ENCODE data around the gene SMCO4. TPM values are rescaled to one million over a fixed set of nuclear protein-coding genes. Genes with fewer than 3 reads are reported as not detected.
A peak's percentile ranks its signal among the peaks of the same experiment; 100 is the strongest.
"Not testable (repeated sequence)": the region's sequence is repeated elsewhere in the genome, so short reads cannot be mapped to it uniquely, and the experiment has no call there.

Gene SMCO4, protein sequence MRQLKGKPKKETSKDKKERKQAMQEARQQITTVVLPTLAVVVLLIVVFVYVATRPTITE
- total RNA-seq, result 10 to 100 TPM in 2 of 4 donors, 1 to 10 TPM in 2; 3.1 to 18.1 (median 10.2) TPM

DNA sequence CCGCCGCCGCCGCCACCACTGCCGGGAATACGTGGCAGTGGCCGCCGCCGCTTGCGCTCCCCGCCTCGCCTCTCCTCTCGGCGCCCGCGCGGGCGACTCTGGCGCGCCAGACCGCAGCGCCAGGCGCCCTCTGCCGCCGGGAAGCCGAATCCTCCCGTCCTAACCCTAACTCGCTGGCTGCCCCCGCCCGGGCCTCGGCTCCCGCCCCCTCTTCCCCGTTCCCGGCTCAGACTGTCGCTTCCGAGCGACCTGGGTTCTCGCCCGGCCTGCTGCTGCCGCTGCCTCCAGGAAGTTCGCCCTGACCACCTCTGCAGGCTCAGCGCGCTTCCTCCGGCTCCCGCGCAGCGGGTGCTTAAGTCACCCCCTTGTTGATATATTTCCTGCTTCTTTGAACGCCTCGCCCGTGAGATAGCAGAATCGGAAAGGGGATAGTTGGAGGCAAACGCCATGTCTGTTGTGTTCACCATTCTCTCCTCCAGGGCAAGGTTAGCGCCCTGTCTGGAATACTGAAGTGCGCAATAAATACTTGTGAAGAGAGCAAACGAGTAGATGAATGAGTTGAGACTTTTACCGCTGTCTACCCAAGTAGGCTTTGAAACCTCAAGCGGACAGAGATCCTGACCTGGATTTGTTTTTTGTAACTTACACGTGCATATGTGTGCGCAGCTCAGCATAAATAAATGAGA lies at the start of gene SMCO4:
Gene SMCO4, minus strand, starts transcription at position 100 of the 686 bp plus-strand sequence. CDS start 64,202 bp downstream, outside the sequence.
- Histone ChIP-seq H3K4me1 (peaks cover 13% of the 10 kb centered on the region in 2 donors), H3K27me3 (no peaks in the 10 kb centered on the region), H3K4me3 (peak within 1 kb of the TSS; percentile 64 to 85 (median 72))

DNA sequence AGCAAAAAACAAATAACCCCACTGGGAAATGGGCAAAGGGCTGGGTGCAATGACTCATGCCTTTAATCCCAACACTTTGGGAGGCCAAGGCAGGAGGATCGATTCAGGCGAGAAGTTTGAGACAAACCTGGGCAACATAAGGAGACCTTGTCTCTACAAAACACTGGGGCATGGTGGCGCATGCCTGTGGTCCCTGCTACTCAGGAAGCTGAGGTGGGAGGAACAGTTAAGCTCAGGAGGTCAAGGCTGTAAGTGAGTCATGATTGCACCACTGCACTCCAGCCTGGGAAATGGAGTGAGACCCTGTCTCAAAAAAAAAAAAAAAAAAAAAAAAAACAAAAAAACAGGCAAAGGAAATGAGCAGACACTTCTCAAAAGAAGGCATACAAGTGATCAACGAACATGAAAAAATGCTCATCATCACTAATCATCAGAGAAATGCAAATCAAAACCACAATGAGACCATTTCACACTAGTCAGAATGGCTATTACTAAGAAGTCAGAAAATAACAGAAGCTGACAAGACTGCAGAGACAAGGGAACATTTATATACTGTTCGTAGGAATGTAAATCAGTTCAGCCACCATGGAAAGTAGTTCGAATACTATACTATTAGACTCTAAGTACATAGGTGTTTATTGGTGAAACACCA lies 48.2 kb upstream of the SMCO4 start:
- no peaks in the 10 kb centered on the region for H3K36me3 ChIP-seq
- no peak for DNase-seq
- TF ChIP-seq POLR2A (IDR thresholded peaks at IDR 0.05), result no peak
- TF ChIP-seq, protein P1, sequence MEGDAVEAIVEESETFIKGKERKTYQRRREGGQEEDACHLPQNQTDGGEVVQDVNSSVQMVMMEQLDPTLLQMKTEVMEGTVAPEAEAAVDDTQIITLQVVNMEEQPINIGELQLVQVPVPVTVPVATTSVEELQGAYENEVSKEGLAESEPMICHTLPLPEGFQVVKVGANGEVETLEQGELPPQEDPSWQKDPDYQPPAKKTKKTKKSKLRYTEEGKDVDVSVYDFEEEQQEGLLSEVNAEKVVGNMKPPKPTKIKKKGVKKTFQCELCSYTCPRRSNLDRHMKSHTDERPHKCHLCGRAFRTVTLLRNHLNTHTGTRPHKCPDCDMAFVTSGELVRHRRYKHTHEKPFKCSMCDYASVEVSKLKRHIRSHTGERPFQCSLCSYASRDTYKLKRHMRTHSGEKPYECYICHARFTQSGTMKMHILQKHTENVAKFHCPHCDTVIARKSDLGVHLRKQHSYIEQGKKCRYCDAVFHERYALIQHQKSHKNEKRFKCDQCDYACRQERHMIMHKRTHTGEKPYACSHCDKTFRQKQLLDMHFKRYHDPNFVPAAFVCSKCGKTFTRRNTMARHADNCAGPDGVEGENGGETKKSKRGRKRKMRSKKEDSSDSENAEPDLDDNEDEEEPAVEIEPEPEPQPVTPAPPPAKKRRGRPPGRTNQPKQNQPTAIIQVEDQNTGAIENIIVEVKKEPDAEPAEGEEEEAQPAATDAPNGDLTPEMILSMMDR (IDR thresholded peaks at IDR 0.05 in 4 of 5, conservative IDR thresholded peaks at IDR 0.05 in 1 of 5), result no peak
- in situ Hi-C loops (cut with MboI; ENCODE audit: low sequenced_read_pairs in 4 of 4) (no loop called here), intact Hi-C loops (cut with DNase I; ENCODE audit: low total_unique reads) (no loop called here)
- H3K27ac ChIP-seq, result no peak overlapping the region
- no peak overlapping the region for H3K4me3 ChIP-seq
- ATAC-seq, result no peak
- H3K9me3 ChIP-seq, result no peaks in the 10 kb centered on the region
- no peaks in the 10 kb centered on the region for H3K4me1 ChIP-seq
- H3K27me3 ChIP-seq, result peaks cover 0 to 3% (median 0%) of the 10 kb centered on the region in 3 donors

More for the DNA sequence above, at the start of gene SMCO4:
- intact Hi-C loops (cut with DNase I; ENCODE audit: low total_unique reads), result loop anchor here (1.0 to 10.0 kb wide), 6 partner anchors 19 to 309 kb away; no protein-coding TSS in a partner anchor
- ATAC-seq (peak; percentile 82 to 88), DNase-seq (peak; percentile 63 to 66)
- H3K9me3 ChIP-seq, result no peaks in the 10 kb centered on the region
- in situ Hi-C loops (cut with MboI; ENCODE audit: low sequenced_read_pairs in 4 of 4), result loop anchor here (5.0 to 10.0 kb wide), 3 partner anchors 111 to 309 kb away; no protein-coding TSS in a partner anchor
- no peaks in the 10 kb centered on the region for H3K36me3 ChIP-seq
- peak within 1 kb of the TSS; percentile 69 to 77 (median 74) for H3K27ac ChIP-seq
- TF ChIP-seq, protein P1 (IDR thresholded peaks at IDR 0.05 in 4 of 5, conservative IDR thresholded peaks at IDR 0.05 in 1 of 5), result peak; percentile 72 to 87 (median 76)
- peak in 1 of 2 donors; percentile 22 for TF ChIP-seq POLR2A (IDR thresholded peaks at IDR 0.05)

DNA sequence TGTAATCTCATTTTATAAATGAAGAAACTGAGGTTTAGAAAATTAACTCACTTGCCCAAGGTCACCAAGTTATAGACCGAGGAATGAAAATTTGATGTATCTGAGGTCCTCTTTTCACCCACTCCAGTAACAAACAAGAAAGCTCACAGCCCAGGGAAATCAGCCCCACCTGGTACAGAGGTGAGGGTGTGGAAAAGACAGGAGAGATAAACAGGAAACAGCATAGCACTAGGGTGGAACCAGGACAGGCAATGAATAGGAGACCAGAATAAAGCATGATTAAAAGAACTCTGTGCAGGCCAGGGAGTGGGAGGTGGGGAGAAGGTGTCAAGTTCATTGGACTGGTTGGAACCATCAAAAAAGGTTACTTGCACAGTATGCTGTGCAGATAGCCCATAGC lies 46.2 kb upstream of the SMCO4 start:
- intact Hi-C loops (cut with DNase I; ENCODE audit: low total_unique reads) (no loop called here), in situ Hi-C loops (cut with MboI; ENCODE audit: low sequenced_read_pairs in 4 of 4) (no loop called here)
- Histone ChIP-seq H3K36me3 (no peaks in the 10 kb centered on the region), H3K9me3 (no peaks in the 10 kb centered on the region), H3K27me3 (peaks cover 0 to 3% (median 0%) of the 10 kb centered on the region in 3 donors), H3K4me3 (no peak overlapping the region), H3K27ac (no peak overlapping the region), H3K4me1 (peaks cover 0 to 10% of the 10 kb centered on the region in 2 donors)
- no peak for TF ChIP-seq POLR2A (IDR thresholded peaks at IDR 0.05)
- TF ChIP-seq, protein P1 (IDR thresholded peaks at IDR 0.05 in 4 of 5, conservative IDR thresholded peaks at IDR 0.05 in 1 of 5), result no peak
- ATAC-seq (no peak), DNase-seq (no peak)

DNA sequence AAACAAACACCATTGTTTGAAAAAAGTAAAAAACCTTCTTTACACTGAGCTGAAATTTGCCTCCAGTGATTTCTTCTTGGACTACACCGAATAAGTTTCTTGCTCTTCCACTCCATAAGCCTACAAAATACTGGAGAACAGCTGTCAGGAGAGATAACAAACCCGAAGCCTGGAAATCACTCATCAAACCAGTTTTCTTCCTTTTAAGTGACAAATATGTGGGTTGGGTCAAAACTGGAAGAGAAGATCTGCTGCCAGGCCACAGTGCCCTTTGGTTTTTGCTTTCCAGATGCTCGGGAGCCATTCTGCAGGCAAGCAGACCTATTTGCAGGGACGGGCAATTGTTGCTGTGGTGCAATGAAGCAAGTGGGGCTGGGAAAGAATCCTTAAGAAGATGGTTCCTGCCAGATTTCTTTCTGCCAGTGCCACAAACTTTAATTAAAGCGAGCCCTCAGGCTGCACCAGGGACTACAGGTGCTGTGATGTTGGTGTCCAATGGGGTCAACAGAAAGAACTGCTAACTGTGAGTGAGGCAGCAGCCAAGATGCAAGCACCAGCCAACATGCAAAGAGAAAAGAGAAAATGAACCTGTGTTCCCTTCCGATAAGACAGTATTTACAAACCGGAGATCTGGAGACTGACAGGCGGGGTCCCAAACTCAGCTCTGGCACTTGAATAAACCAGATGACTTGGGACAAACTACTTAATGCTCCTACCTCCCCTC lies 44.8 kb upstream of the SMCO4 start:
- ATAC-seq, result no peak
- DNase-seq, result no peak

DNA sequence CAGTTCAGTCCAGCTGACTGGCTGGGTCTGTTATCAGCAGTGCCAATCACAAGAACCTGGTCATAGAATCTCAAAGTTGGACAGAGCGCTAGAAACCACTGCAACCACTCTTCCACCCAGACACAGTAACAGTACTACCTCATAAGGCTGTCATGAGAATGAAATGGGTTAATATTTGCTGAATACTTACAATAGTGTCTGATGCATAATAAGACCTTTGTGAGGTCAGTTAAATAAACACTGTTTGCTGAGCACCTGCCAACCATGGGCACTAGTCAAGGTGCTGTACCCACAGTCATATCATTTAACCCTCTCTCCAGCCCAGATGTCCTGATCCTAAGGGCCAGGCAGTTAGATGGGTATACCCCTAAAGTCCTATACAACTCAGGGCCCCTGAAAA lies 44.2 kb upstream of the SMCO4 start:
- H3K36me3 ChIP-seq; ATAC-seq; in situ Hi-C loops (cut with MboI; ENCODE audit: low sequenced_read_pairs in 4 of 4); H3K27me3 ChIP-seq; H3K9me3 ChIP-seq; H3K27ac ChIP-seq; DNase-seq; intact Hi-C loops (cut with DNase I; ENCODE audit: low total_unique reads); H3K4me3 ChIP-seq: not testable (repeated sequence)
- H3K4me1 ChIP-seq, result peaks cover 0 to 10% of the 10 kb centered on the region in 2 donors

More for the DNA sequence above, 44.8 kb upstream of the SMCO4 start:
- peaks cover 0 to 3% (median 0%) of the 10 kb centered on the region in 3 donors for H3K27me3 ChIP-seq
- H3K27ac ChIP-seq, result no peak overlapping the region
- no peak for TF ChIP-seq POLR2A (IDR thresholded peaks at IDR 0.05)
- TF ChIP-seq, protein P1 (IDR thresholded peaks at IDR 0.05 in 4 of 5, conservative IDR thresholded peaks at IDR 0.05 in 1 of 5), result no peak
- no peaks in the 10 kb centered on the region for H3K36me3 ChIP-seq
- intact Hi-C loops (cut with DNase I; ENCODE audit: low total_unique reads) (no loop called here), in situ Hi-C loops (cut with MboI; ENCODE audit: low sequenced_read_pairs in 4 of 4) (no loop called here)
- no peaks in the 10 kb centered on the region for H3K9me3 ChIP-seq
- no peak overlapping the region for H3K4me3 ChIP-seq
- H3K4me1 ChIP-seq, result peaks cover 0 to 10% of the 10 kb centered on the region in 2 donors
